A673 (cell line): ENCODE results near the gene INTS6. TPM values are rescaled to one million over a fixed set of nuclear protein-coding genes. Genes with fewer than 3 reads are reported as not detected.

Experiments used
- BruUV-seq: library from RNA; stranded (reverse); fragments of 400-500 nt; replicated peaks from 2 replicates; lab custom pipeline; 2021; lab: Mats Ljungman, UMichigan
- CTCF ChIA-PET: fragments of 300-600 bp; sonication (Branson Sonifier 250); formaldehyde crosslinking; loops from one replicate; lab custom pipeline; 2022; ENCODE audit warnings: antibody characterized with exemption; lab: Charles Lee
- POLR2A ChIA-PET: fragments of 300-600 bp; sonication (Branson Sonifier 250); formaldehyde crosslinking; loops from one replicate; lab custom pipeline; 2022; ENCODE audit warnings: antibody characterized with exemption; ENCODE audit not compliant: low non-redundant PET; lab: Charles Lee
- DNase-seq: peaks from one replicate; pipeline ENCODE4 v3.0.0-alpha.2; 2015; ENCODE audit warnings: low spot score
- H3K27ac ChIP-seq: fragments of 200-600 bp; sonication (generic); 2 replicates; pipeline ENCODE4 v1.5.1; 2016; ENCODE audit warnings: mixed run types, low read depth, mild to moderate bottlenecking, mixed read lengths, antibody characterized with exemption, low read length; ENCODE audit not compliant: poor library complexity, severe bottlenecking
- H3K27me3 ChIP-seq: fragments of 200-600 bp; sonication (generic); replicated peaks from 2 replicates; pipeline ENCODE4 v1.6.1; 2017; ENCODE audit warnings: mixed run types, low read depth, mild to moderate bottlenecking, mixed read lengths, antibody characterized with exemption, low read length; ENCODE audit not compliant: insufficient read depth, poor library complexity
- H3K36me3 ChIP-seq: fragments of 200-600 bp; sonication (generic); 2 replicates; pipeline ENCODE4 v1.6.1; 2016; ENCODE audit warnings: mixed run types, mild to moderate bottlenecking, mixed read lengths, antibody characterized with exemption, low read length; ENCODE audit not compliant: insufficient read depth, poor library complexity, severe bottlenecking
- H3K4me1 ChIP-seq: fragments of 200-600 bp; sonication (generic); 2 replicates; pipeline ENCODE4 v1.6.1; 2017; ENCODE audit warnings: mixed run types, mild to moderate bottlenecking, mixed read lengths, antibody characterized with exemption, low read length; ENCODE audit not compliant: insufficient read depth, poor library complexity, severe bottlenecking
- H3K4me3 ChIP-seq: fragments of 200-600 bp; sonication (generic); 2 replicates; pipeline ENCODE4 v1.5.1; 2016; ENCODE audit warnings: low read depth, mixed run types, mild to moderate bottlenecking, mixed read lengths, low read length; ENCODE audit not compliant: poor library complexity, severe bottlenecking
- H3K9me3 ChIP-seq: fragments of 200-600 bp; sonication (generic); 2 replicates; pipeline ENCODE4 v1.6.1; 2016; ENCODE audit warnings: mixed run types, low read depth, mild to moderate bottlenecking, mixed read lengths, antibody characterized with exemption, low read length; ENCODE audit not compliant: poor library complexity, severe bottlenecking
- CTCF ChIP-seq: fragments of 300-800, 200-600 bp; sonication (generic); conservative IDR thresholded peaks from 2 replicates; pipeline ENCODE4 v1.5.1; 2017; ENCODE audit warnings: low read depth, mild to moderate bottlenecking, antibody characterized with exemption, low read length, moderate library complexity, mixed read lengths
- EZH2 ChIP-seq: fragments of 200-600 bp; sonication (generic); IDR thresholded peaks from 2 replicates; pipeline ENCODE4 v1.6.1; 2017; ENCODE audit warnings: borderline replicate concordance, low read depth, mild to moderate bottlenecking, mixed read lengths, antibody characterized with exemption, low read length; ENCODE audit not compliant: poor library complexity, severe bottlenecking
- intact Hi-C: fragments of 100-400 bp; cut with micrococcal nuclease; formaldehyde crosslinking; loops from one replicate; pipeline ENCODE4 v1.10.0; 2022; ENCODE audit not compliant: unreplicated experiment
- total RNA-seq: library from RNA; stranded (reverse); gene quantifications from 2 replicates; pipeline ENCODE4 v1.2.3, GENCODE V29; 2021

The INTS6 gene
- total RNA-seq, 1 experiment from 2014 or later, result 90.4 TPM

DNA sequence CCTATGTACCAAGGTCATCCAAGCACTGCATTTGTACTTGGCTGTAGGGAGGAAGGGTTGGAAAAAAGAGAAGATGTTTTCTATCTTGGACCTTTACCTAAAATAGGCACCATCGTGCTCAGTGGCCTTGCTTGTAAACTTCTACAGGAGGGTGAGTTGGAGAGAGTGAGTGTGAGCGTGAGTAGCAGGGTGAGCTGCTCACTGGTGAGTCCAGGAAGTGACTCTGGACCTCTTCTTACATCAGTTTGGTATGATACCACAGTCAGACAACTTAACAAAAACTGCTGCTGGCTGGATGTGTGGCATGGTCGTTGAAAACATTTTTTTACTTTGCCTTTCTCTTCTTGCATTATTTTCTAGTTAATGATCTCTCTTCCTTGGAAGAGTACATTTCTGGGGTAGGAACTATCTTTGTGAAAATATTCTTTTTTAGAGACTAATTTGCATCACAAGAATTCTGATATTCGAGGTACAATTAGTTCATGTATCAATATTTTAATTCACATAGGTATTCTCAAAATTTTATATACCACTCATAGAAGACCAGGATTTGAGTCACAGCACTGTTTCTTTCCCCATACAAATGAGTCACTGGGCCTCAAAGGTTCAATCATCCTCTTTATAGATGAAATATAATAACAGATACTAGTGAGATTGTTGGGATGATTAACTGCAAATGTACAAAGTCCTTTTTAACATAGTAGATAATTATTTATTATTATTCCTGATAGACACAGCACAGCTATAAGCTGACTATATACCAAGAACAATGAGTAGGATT, 112.7 kb downstream of the INTS6 start:
- TF ChIP-seq CTCF (no peak), EZH2 (no peak)
- Histone ChIP-seq H3K36me3 (no peaks in the 10 kb centered on the region), H3K4me1 (no peaks in the 10 kb centered on the region), H3K4me3 (no peak overlapping the region), H3K9me3 (no peaks in the 10 kb centered on the region), H3K27ac (no peak overlapping the region), H3K27me3 (no peaks in the 10 kb centered on the region)
- ChIA-PET CTCF (no interaction called here), POLR2A (no interaction called here)
- BruUV-seq, result no TSS peak
- intact Hi-C loops, result no loop called here
- DNase-seq, result no peak

DNA sequence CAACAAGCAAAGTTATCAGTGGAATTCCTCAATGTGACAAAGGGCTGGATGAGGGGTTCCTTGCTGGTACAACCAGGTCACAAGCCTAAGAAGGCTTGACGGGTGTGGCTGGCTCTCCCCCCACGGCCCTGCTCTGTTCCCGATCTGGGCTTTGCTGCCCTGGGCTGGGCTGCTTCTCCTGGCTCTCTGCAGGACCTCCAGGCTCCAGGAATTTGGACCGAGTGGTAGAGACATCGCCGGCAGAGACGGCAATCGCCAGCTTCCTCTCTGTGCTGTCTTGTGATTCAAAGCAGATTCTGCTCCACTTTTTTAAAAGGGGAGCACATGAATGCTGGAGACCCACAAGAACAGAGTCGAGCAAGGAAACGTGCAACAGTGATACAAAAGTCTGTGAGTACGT, 113.5 kb downstream of the INTS6 start, which contains the start of gene SERPINE3:
SERPINE3 (plus strand) TSS at position 338 of the 400 bp plus-strand sequence. CDS start 1,401 bp downstream, outside the sequence.
- intact Hi-C loops, result no loop called here
- ChIA-PET POLR2A (no interaction called here), CTCF (no interaction called here)
- no peaks in the 10 kb centered on the region for H3K4me1 ChIP-seq
- DNase-seq, result no peak
- H3K4me3 ChIP-seq, result no peak within 1 kb of the TSS
- TF ChIP-seq EZH2, result no peak
- no peak for TF ChIP-seq CTCF
- no peaks in the 10 kb centered on the region for H3K9me3 ChIP-seq
- no peaks in the 10 kb centered on the region for H3K36me3 ChIP-seq
- H3K27me3 ChIP-seq, result no peaks in the 10 kb centered on the region
- no peak within 1 kb of the TSS for H3K27ac ChIP-seq
- BruUV-seq, result no TSS peak

GRCh38 chr13:51336746-51337145, 116.1 kb downstream of the INTS6 start:
- TF ChIP-seq CTCF (no peak), EZH2 (no peak)
- no peaks in the 10 kb centered on the region for H3K4me1 ChIP-seq
- no peak overlapping the region for H3K4me3 ChIP-seq
- H3K27ac ChIP-seq, result no peak overlapping the region
- intact Hi-C loops, result no loop called here
- no peaks in the 10 kb centered on the region for H3K36me3 ChIP-seq
- no TSS peak for BruUV-seq
- CTCF ChIA-PET, result no interaction called here
- no peaks in the 10 kb centered on the region for H3K27me3 ChIP-seq
- no peak for DNase-seq
- no peaks in the 10 kb centered on the region for H3K9me3 ChIP-seq
- POLR2A ChIA-PET, result no interaction called here
